IPS-20b (cell line): ENCODE data around the gene B4GALT5.
"Not testable (repeated sequence)": the region's sequence is repeated elsewhere in the genome, so short reads cannot be mapped to it uniquely, and the experiment has no call there.

Experiments
- H3K27ac ChIP-seq: one replicate; pipeline ENCODE4 v1.5.1; 2013; ENCODE audit warnings: low read length
- H3K27me3 ChIP-seq: 2 replicates; pipeline ENCODE4 v1.6.1; 2013; ENCODE audit warnings: mild to moderate bottlenecking, low read length, inconsistent platforms; ENCODE audit not compliant: insufficient read depth
- H3K36me3 ChIP-seq: 2 replicates; pipeline ENCODE4 v1.6.1; 2013; ENCODE audit warnings: low read depth, mild to moderate bottlenecking, inconsistent platforms, low read length, moderate library complexity; ENCODE audit not compliant: insufficient read depth
- H3K4me1 ChIP-seq: 2 replicates; pipeline ENCODE4 v1.6.1; 2013; ENCODE audit warnings: mild to moderate bottlenecking, control low read depth, inconsistent platforms, low read length, moderate library complexity; ENCODE audit not compliant: insufficient read depth
- H3K4me3 ChIP-seq: 2 replicates; pipeline ENCODE4 v1.5.1; 2013; ENCODE audit warnings: mild to moderate bottlenecking, low read length, inconsistent platforms
- H3K9ac ChIP-seq: 2 replicates; pipeline ENCODE4 v1.6.1; 2013; ENCODE audit warnings: low read depth, mild to moderate bottlenecking, inconsistent platforms, low read length, moderate library complexity
- H3K9me3 ChIP-seq: 2 replicates; pipeline ENCODE4 v1.6.1; 2013; ENCODE audit warnings: mild to moderate bottlenecking, low read depth, low read length, inconsistent platforms; ENCODE audit not compliant: insufficient read depth

B4GALT5 gene

GRCh38 chr20:49711667-49711987, 2.1 kb downstream of the B4GALT5 start:
- H3K4me3 ChIP-seq: peak overlapping the region; percentile 96
- H3K9me3 ChIP-seq: no peaks in the 10 kb centered on the region
- no peaks in the 10 kb centered on the region for H3K36me3 ChIP-seq
- peak overlapping the region; percentile 92 for H3K9ac ChIP-seq
- H3K27me3 ChIP-seq: no peaks in the 10 kb centered on the region
- no peak overlapping the region for H3K27ac ChIP-seq
- H3K4me1 ChIP-seq: peaks cover 16% of the 10 kb centered on the region

GRCh38 chr20:49710971-49711666, 2.6 kb downstream of the B4GALT5 start:
- H3K4me3 ChIP-seq: peak overlapping the region; percentile 96
- H3K27ac ChIP-seq: no peak overlapping the region
- no peaks in the 10 kb centered on the region for H3K9me3 ChIP-seq
- no peaks in the 10 kb centered on the region for H3K27me3 ChIP-seq
- peaks cover 21% of the 10 kb centered on the region for H3K4me1 ChIP-seq
- H3K36me3 ChIP-seq: no peaks in the 10 kb centered on the region
- peak overlapping the region; percentile 92; the same call in 1 of the 2 replicates for H3K9ac ChIP-seq

- Histone ChIP-seq H3K27ac (no peak overlapping the region), H3K36me3 (no peaks in the 10 kb centered on the region), H3K9me3 (no peaks in the 10 kb centered on the region), H3K4me3 (no peak overlapping the region), H3K4me1 (peaks cover 33% of the 10 kb centered on the region), H3K9ac (no peak overlapping the region), H3K27me3 (no peaks in the 10 kb centered on the region)
Observed at GRCh38 chr20:49707118-49707517, 6.6 kb downstream of the B4GALT5 start.

- H3K9ac ChIP-seq: no peak overlapping the region
- H3K27ac ChIP-seq: no peak overlapping the region
- H3K36me3 ChIP-seq: no peaks in the 10 kb centered on the region
- no peak overlapping the region for H3K4me3 ChIP-seq
- no peaks in the 10 kb centered on the region for H3K27me3 ChIP-seq
- H3K9me3 ChIP-seq: no peaks in the 10 kb centered on the region
- peaks cover 31% of the 10 kb centered on the region for H3K4me1 ChIP-seq
Observed at GRCh38 chr20:49706630-49707091, 7.0 kb downstream of the B4GALT5 start.

- H3K27ac ChIP-seq, H3K36me3 ChIP-seq, H3K4me3 ChIP-seq, H3K9me3 ChIP-seq, H3K9ac ChIP-seq, H3K27me3 ChIP-seq: not testable (repeated sequence)
- peaks cover 28% of the 10 kb centered on the region for H3K4me1 ChIP-seq
Observed at GRCh38 chr20:49705893-49706292, 7.8 kb downstream of the B4GALT5 start.

GRCh38 chr20:49705358-49705757, 8.3 kb downstream of the B4GALT5 start:
- Histone ChIP-seq H3K27ac (no peak overlapping the region), H3K4me3 (no peak overlapping the region), H3K9ac (no peak overlapping the region), H3K9me3 (no peaks in the 10 kb centered on the region), H3K36me3 (no peaks in the 10 kb centered on the region), H3K27me3 (no peaks in the 10 kb centered on the region), H3K4me1 (peaks cover 32% of the 10 kb centered on the region)

- no peak overlapping the region for H3K4me3 ChIP-seq
- H3K4me1 ChIP-seq: peaks cover 33% of the 10 kb centered on the region
- H3K9me3 ChIP-seq: no peaks in the 10 kb centered on the region
- no peaks in the 10 kb centered on the region for H3K36me3 ChIP-seq
- H3K9ac ChIP-seq: no peak overlapping the region
- H3K27ac ChIP-seq: no peak overlapping the region
- no peaks in the 10 kb centered on the region for H3K27me3 ChIP-seq
Observed at GRCh38 chr20:49704932-49705336, 8.7 kb downstream of the B4GALT5 start.

GRCh38 chr20:49701916-49702315, 11.8 kb downstream of the B4GALT5 start:
- peaks cover 40% of the 10 kb centered on the region for H3K4me1 ChIP-seq
- H3K27ac ChIP-seq: no peak overlapping the region
- no peaks in the 10 kb centered on the region for H3K27me3 ChIP-seq
- no peak overlapping the region for H3K9ac ChIP-seq
- H3K4me3 ChIP-seq: no peak overlapping the region
- H3K36me3 ChIP-seq: no peaks in the 10 kb centered on the region
- no peaks in the 10 kb centered on the region for H3K9me3 ChIP-seq

GRCh38 chr20:49701241-49701790, 12.4 kb downstream of the B4GALT5 start:
- H3K27ac ChIP-seq: no peak overlapping the region
- H3K4me3 ChIP-seq: no peak overlapping the region
- no peaks in the 10 kb centered on the region for H3K36me3 ChIP-seq
- H3K4me1 ChIP-seq: peaks cover 41% of the 10 kb centered on the region
- H3K27me3 ChIP-seq: no peaks in the 10 kb centered on the region
- no peak overlapping the region for H3K9ac ChIP-seq
- no peaks in the 10 kb centered on the region for H3K9me3 ChIP-seq

- Histone ChIP-seq H3K36me3 (no peaks in the 10 kb centered on the region), H3K4me3 (no peak overlapping the region), H3K9ac (no peak overlapping the region), H3K27ac (no peak overlapping the region), H3K9me3 (no peaks in the 10 kb centered on the region), H3K27me3 (no peaks in the 10 kb centered on the region), H3K4me1 (peaks cover 42% of the 10 kb centered on the region)
Observed at GRCh38 chr20:49700411-49701185, 13.1 kb downstream of the B4GALT5 start.

GRCh38 chr20:49699200-49699992, 14.3 kb downstream of the B4GALT5 start:
- H3K9me3 ChIP-seq: no peaks in the 10 kb centered on the region
- H3K4me3 ChIP-seq: no peak overlapping the region
- no peak overlapping the region for H3K27ac ChIP-seq
- H3K27me3 ChIP-seq: no peaks in the 10 kb centered on the region
- H3K36me3 ChIP-seq: no peaks in the 10 kb centered on the region
- H3K4me1 ChIP-seq: peaks cover 45% of the 10 kb centered on the region
- no peak overlapping the region for H3K9ac ChIP-seq
